ENCODE measurements around the gene NTMT1. TPM values are rescaled to one million over a fixed set of nuclear protein-coding genes. Genes with fewer than 3 reads are reported as not detected.

NTMT1 gene
- total RNA-seq, 4 donors from 2014 or later, result 19.6 to 28.4 (median 22.6) TPM

- no peak overlapping the region for H3K4me3 ChIP-seq (replicated peaks in 1 of 3)
- no peaks in the 10 kb centered on the region for H3K9me3 ChIP-seq
- intact Hi-C loops (cut with DNase I), result loop anchor here (5.0 to 10.0 kb wide), 2 partner anchors 87 to 139 kb away; no protein-coding TSS in a partner anchor
- WGBS, 2 donors, result 62 to 66% methylated on average over 16 of the region's 16 CpGs
- H3K36me3 ChIP-seq, result no peaks in the 10 kb centered on the region
- DNase-seq, result no peak
- TF ChIP-seq CTCF (IDR thresholded peaks at IDR 0.05), result no peak
- TF ChIP-seq POLR2A (IDR thresholded peaks at IDR 0.05), result no peak
- H3K27me3 ChIP-seq, result no peaks in the 10 kb centered on the region
- H3K27ac ChIP-seq, result no peak overlapping the region
- no peaks in the 10 kb centered on the region for H3K4me1 ChIP-seq
These were observed 22.3 kb downstream of the NTMT1 start for GRCh38 chr9:129648092-129648763.

GRCh38 chr9:129648764-129649115 lies 22.8 kb downstream of the NTMT1 start:
- no peak for DNase-seq
- H3K9me3 ChIP-seq, result no peaks in the 10 kb centered on the region
- intact Hi-C loops (cut with DNase I), result loop anchor here (5.0 to 10.0 kb wide), 2 partner anchors 86 to 139 kb away; no protein-coding TSS in a partner anchor
- no peak overlapping the region for H3K27ac ChIP-seq
- H3K4me1 ChIP-seq, result no peaks in the 10 kb centered on the region
- no peaks in the 10 kb centered on the region for H3K36me3 ChIP-seq
- no peaks in the 10 kb centered on the region for H3K27me3 ChIP-seq
- no peak overlapping the region for H3K4me3 ChIP-seq (replicated peaks in 1 of 3)
- no peak for TF ChIP-seq POLR2A (IDR thresholded peaks at IDR 0.05)
- no peak for TF ChIP-seq CTCF (IDR thresholded peaks at IDR 0.05)
- 67 to 72% methylated on average over 6 to 10 of the region's 10 CpGs for WGBS, 2 donors

- H3K27ac ChIP-seq, result no peak overlapping the region
- DNase-seq, result no peak
- no peaks in the 10 kb centered on the region for H3K36me3 ChIP-seq
- intact Hi-C loops (cut with DNase I), result loop anchor here (5.0 to 10.0 kb wide), 2 partner anchors 85 to 137 kb away; no protein-coding TSS in a partner anchor
- WGBS, 2 donors, result 76 to 77% methylated on average over 17 to 20 of the region's 20 CpGs
- TF ChIP-seq POLR2A (IDR thresholded peaks at IDR 0.05) (no peak), CTCF (IDR thresholded peaks at IDR 0.05) (no peak)
- H3K4me3 ChIP-seq (replicated peaks in 1 of 3), result no peak overlapping the region
- H3K27me3 ChIP-seq, result no peaks in the 10 kb centered on the region
- no peaks in the 10 kb centered on the region for H3K9me3 ChIP-seq
- no peaks in the 10 kb centered on the region for H3K4me1 ChIP-seq
These were observed 24.0 kb downstream of the NTMT1 start for GRCh38 chr9:129649726-129650679.

- WGBS, 2 donors, result 67 to 87% methylated on average over 6 to 10 of the region's 10 CpGs
- TF ChIP-seq POLR2A (IDR thresholded peaks at IDR 0.05) (no peak), CTCF (IDR thresholded peaks at IDR 0.05) (no peak)
- DNase-seq, result no peak
- intact Hi-C loops (cut with DNase I), result no loop called here
- Histone ChIP-seq H3K36me3 (no peaks in the 10 kb centered on the region), H3K9me3 (no peaks in the 10 kb centered on the region), H3K27ac (no peak overlapping the region), H3K27me3 (no peaks in the 10 kb centered on the region), H3K4me1 (no peaks in the 10 kb centered on the region), H3K4me3 (replicated peaks in 1 of 3) (no peak overlapping the region)
These were observed 24.8 kb downstream of the NTMT1 start for GRCh38 chr9:129650680-129651235.

Data from thyroid gland (tissue), 4 donors.